Activated CD4-positive, alpha-beta T cell treated with anti-CD3 and anti-CD28 coated beads, Interleukin-10, Interleukin-2, amounts not matched to agents 100 ng/mL and 50 ng/mL, durations not matched to agents 16 hours and 8 hours (primary cell): ENCODE data around the gene CASS4.
"Not testable (repeated sequence)": the region's sequence is repeated elsewhere in the genome, so short reads cannot be mapped to it uniquely, and the experiment has no call there.

Source experiments
- DNase-seq: peaks from one replicate; pipeline ENCODE4 v3.0.0-alpha.2; 2020

Gene CASS4

GRCh38 chr20:56392132-56392880, 19.8 kb upstream of the CASS4 start, which contains the start of the genes AURKA and CSTF1:
Gene AURKA (minus strand): TSS chr20:56392215. CDS start chr20:56388197, 4,018 bp downstream.
Gene CSTF1 (plus strand): TSS chr20:56392645. CDS start chr20:56395553, 2,908 bp downstream.
- DNase-seq: peak; percentile 100

GRCh38 chr20:56392881-56393482, 19.1 kb upstream of the CASS4 start:
- peak; percentile 47 for DNase-seq

DNA sequence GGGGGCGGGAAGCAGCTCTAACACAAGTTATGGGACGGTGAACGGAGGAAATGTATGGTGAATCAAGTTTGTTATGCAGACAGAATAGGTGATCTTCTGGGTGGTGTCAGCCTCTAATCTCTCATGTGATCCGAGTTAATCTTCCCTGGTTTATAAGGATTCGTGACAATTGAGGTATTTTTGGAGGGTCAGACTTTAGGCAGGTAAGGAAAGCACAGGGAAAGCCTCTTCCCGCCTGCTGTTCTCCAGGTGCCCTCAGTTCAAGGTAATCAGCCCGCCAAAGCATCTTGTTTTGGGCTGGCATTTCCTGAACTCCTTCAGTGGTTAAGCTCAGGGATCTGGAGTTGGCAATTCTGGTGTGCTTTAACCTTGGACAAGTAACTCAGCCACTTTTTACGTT, 18.4 kb upstream of the CASS4 start:
- no peak for DNase-seq

- no peak for DNase-seq
Observed at GRCh38 chr20:56395166-56395565, 16.9 kb upstream of the CASS4 start.

DNA sequence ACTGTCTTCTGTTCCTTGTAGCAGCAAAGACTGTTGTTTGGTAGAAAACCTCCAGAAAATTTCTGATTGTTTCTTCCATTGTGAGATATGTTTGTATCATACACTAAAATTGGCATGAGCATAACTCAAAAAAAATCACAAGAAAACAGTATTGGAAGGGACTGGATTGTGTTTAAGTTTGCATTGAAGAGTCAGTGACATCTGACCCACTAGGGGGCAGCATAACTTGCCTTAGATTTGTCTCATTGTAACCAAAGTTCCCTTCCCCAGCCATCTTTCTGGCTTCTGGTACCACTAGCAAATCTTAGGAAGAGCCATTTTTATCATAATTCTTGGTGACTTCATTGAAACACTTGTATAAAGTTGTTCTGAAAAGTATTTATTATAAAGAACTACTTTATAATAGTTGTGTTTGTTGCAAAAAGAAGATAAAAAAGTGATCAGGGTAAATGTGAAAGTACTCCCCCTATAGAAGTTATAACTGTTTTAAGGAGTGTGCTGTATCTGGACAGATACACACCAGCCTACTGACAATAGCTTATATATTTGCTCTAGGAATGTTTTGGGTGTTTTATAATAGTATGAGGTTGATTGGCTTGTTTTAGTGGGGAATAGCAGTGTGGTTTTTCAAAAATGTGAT, 11.9 kb upstream of the CASS4 start:
- peak; percentile 75 for DNase-seq

GRCh38 chr20:56403465-56403864, 8.6 kb upstream of the CASS4 start:
- DNase-seq: no peak

- not testable (repeated sequence) for DNase-seq
Observed at GRCh38 chr20:56405356-56405755, 6.7 kb upstream of the CASS4 start.

DNA sequence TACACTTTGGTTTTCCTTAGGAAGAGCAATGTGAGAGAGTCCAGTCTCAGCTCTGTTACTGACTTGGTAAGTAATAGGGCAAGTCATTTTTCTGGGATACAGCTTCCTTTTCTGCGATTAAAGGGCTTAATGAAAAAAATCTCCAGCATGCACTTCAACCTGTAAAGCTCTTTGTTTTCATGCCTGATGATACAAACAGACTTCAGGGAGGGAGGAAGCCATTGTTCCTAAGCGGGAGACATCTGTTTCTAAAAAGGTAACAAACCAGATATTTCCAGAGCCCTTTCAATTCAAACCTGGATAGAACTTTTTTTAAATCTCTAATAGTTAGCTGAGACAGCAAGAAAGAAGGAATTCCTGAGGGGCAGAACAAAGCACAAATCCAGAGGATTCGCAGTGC, 5.2 kb upstream of the CASS4 start:
- DNase-seq: no peak

DNA sequence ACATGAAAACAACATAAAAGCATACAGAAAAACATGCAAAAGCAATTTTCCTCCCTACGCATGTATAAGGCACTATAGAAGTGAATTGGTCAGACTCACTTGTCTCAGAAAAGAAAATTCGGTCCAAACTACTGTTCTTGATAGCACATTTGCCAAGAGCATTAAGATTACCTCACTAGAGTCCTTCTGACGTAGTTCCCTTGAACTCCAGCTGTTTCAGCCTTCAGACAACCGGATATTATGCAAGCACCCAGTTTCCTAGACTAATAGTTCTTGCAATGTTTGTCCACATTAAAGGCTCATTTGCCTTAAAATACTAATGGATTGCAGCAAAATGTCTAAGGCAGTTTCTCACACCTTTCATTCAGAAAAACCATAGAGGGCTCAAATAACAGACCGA, 2.5 kb upstream of the CASS4 start:
- DNase-seq: no peak

- DNase-seq: no peak
Observed at GRCh38 chr20:56409956-56410355, 2.1 kb upstream of the CASS4 start.

GRCh38 chr20:56411287-56411686, 773 bp upstream of the CASS4 start:
- DNase-seq: not testable (repeated sequence)

DNA sequence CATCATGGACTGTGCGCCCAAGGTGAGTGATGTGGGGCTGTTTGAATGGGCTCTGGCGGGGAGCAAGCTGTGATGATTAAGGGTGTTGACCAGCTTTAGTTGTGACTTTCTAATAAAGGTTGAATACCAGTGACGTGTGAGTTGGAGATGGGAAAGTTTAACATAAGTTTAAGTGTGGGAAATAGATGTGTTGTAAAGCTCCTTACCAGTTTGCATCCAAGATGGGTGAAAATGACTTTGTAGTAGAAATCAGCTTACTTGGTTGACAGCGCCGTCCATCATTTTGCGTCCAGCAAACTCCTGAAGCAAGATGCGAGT, 372 bp downstream of the CASS4 start:
- DNase-seq: no peak

- no peak for DNase-seq
Observed at GRCh38 chr20:56412949-56413348, 889 bp downstream of the CASS4 start.

DNA sequence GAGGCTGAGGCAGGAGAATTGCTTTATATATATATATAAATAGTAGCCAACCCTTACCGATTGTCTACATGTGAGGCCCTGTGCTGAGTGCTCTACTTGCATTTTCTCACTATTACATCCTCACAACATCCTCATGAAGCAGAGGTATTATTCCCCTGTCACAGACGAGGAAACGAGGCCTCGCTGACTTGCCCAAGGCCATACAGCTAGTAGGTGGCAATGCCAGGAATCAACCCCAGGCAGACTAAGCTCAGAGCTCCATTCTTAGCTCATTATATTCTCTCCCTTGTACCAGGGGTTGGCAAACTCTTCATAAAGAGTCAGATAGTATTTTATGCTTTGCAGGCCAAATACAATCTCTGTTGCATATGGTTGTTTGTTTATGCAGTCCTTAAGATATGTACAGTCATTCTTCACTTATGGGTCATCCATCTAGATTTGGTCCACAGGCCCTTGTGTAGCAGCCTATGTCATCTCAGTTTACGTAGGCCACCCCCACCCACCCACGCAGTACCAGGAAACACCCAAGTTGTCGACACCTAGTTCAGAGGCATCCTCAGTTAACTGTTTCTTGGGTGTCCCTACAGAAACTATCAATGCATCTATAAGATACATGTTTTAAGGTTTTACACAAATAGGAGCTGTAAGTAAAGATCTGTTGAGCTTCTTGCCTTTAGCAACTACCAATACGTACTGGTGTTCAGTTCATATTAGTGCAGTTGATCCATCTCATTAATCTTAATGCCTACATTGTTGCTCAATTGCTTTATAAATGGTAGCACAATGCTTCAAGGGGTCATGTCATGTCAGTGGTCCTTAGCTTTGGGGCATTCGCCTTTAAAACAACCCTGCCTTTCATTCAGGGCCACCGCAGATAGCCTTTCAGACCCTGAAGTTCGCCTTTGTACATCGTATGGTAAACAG, 3.0 kb downstream of the CASS4 start:
- DNase-seq: peak; percentile 70

DNA sequence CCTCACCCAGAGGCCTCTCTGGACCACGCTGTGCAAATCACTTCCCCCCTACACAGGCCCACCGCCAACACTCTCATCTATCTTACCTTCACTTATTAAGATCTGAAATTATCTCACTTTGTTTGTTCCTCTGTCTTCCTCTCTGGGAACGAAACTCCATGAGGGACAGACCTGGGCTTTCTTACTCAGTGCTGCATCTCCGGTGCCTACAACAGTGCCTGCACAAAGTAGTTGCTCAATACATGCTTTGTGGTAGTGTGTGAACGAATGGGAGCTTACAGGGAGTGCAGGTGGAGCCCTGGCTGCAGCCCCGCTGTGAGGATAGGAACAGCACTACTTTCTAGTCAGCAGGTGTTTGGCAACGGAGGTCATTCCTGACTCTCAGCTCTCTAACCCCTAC, 5.3 kb downstream of the CASS4 start:
- no peak for DNase-seq

DNA sequence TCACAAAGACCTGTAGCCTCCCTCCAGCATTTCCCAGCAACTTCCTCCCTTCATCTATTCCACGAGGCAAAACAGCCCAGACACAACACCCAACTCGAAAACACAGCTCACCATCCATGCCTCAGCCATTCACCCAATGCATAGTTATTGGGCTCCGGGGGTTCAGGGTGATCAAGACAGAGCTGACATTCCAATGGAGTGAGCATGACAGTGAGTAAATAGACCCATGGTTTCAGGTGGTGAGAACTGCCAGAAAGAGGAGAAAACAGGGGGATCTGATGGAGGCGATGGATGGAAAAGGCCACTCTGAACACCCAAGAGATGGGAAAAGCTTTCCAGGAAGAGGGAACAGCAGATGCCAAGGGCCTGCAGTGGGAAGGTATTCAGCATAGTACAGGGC, 5.9 kb downstream of the CASS4 start:
- DNase-seq: no peak

DNA sequence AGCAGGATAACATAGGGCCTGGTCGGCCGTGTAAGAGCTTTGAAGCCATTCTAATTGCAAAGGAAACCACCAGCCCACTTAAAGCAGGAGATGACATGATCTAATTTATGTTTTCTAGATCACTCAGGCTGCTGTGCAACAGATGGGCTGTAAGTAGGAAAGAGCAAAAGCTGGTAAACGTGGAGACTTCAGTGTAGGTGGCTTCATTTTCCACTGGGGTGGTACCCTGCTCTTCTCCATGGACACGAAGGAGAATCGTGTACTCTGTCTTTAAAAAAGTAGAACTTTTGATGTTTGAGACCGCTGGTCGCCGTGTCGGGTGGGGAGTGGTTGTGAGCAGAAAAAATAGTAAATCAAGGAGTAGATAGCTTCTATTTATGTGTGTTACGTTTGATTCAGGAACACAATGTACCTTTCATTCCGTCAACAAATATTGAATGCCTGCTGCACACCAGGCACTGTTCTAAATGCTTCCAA, 6.4 kb downstream of the CASS4 start:
- DNase-seq: peak; percentile 37

- DNase-seq: no peak
Observed at GRCh38 chr20:56420028-56420427, 8.0 kb downstream of the CASS4 start.

DNA sequence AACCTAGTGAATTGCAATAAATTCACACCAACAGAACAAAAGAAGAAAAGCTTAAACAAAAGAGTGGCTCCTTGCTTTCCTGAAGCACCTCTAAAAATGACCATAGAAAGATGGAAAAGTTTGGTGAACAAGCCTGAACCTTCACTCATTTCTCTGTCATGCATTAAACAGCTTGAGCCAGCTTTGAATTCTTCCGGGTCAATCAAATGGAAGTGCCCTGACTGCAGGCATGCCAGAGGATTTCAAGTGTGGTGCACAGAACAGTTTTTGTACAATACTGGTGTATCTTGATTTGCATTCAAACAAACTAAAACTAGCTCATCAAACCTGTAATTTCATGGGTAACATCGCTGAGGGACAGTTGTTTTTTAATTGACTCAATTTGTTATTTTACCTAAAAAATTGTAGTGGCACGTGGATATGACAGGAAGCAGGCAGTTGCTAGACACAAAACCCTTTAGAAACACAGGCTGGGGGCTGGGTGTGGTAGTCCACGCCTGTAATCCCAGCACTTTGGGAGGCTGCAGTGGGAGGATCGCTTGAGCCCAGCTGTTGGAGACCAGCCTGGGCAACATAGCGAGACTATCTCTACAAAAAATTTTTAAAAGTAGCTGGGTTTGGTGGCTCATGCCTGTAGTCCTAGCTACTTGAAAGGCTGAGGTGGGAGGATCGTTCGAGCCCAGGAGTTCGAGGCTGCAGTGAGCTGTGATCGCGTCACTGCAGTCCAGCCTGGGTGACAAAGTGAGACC, 9.1 kb downstream of the CASS4 start:
- no peak for DNase-seq

GRCh38 chr20:56422076-56422823, 10.2 kb downstream of the CASS4 start:
- no peak for DNase-seq

GRCh38 chr20:56422824-56423189, 10.7 kb downstream of the CASS4 start:
- no peak for DNase-seq

GRCh38 chr20:56423211-56423610, 11.2 kb downstream of the CASS4 start:
- no peak for DNase-seq
